OCI-LY3 (cell line): Measurements from ENCODE around the gene TTC39A.
"Not testable (repeated sequence)": the region's sequence is repeated elsewhere in the genome, so short reads cannot be mapped to it uniquely, and the experiment has no call there.

Source experiments
- EZH2phosphoT487 ChIP-seq: fragments of 200-600 bp; shearing (Covaris generic); IDR thresholded peaks from 2 replicates; pipeline ENCODE4 v1.6.1; 2018; ENCODE audit warnings: antibody characterized with exemption, mixed run types, low read depth
- TF ChIP-seq, protein P1 (sequence below): fragments of 200-600, 300-600 bp; sonication (generic); IDR thresholded peaks from 2 replicates; pipeline ENCODE4 v1.5.1; 2014; ENCODE audit warnings: antibody characterized with exemption, low read length, low read depth

DNA sequence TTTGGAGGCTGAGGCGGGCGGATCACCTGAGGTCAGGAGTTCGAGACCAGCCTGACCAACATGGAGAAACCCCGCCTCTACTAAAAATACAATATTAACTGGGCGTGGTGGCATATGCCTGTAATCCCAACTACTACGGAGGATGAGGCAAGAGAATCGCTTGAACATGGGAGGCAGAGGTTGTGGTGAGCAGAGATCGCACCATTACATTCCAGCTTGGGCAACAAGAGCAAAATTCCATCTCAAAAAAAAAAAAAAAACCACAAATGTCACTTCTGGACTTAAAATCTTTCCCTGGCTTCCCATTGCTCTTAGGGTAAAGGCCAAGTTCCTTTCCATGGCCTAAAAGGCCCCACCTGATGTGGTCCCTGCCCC lies 5.4 kb downstream of the TTC39A start:
- TF ChIP-seq EZH2phosphoT487, result not testable (repeated sequence)
- TF ChIP-seq, protein P1, sequence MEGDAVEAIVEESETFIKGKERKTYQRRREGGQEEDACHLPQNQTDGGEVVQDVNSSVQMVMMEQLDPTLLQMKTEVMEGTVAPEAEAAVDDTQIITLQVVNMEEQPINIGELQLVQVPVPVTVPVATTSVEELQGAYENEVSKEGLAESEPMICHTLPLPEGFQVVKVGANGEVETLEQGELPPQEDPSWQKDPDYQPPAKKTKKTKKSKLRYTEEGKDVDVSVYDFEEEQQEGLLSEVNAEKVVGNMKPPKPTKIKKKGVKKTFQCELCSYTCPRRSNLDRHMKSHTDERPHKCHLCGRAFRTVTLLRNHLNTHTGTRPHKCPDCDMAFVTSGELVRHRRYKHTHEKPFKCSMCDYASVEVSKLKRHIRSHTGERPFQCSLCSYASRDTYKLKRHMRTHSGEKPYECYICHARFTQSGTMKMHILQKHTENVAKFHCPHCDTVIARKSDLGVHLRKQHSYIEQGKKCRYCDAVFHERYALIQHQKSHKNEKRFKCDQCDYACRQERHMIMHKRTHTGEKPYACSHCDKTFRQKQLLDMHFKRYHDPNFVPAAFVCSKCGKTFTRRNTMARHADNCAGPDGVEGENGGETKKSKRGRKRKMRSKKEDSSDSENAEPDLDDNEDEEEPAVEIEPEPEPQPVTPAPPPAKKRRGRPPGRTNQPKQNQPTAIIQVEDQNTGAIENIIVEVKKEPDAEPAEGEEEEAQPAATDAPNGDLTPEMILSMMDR, result not testable (repeated sequence)
